ENCODE data around the gene RAPGEF3. TPM values are rescaled to one million over a fixed set of nuclear protein-coding genes. Genes with fewer than 3 reads are reported as not detected.
A peak's percentile ranks its signal among the peaks of the same experiment; 100 is the strongest.

Gene RAPGEF3
- total RNA-seq, 2 donors from 2014 or later, result 10.1 TPM

GRCh38 chr12:47757364-47757839, 1.3 kb downstream of the RAPGEF3 start:
- H3K9ac ChIP-seq (ENCODE audit: low read depth in 2 of 2, low read length in 2 of 2), result peak overlapping the region in 1 of 2 donors; percentile 81
- peak overlapping the region; percentile 54 for H3K27ac ChIP-seq
- TF ChIP-seq, protein P1, sequence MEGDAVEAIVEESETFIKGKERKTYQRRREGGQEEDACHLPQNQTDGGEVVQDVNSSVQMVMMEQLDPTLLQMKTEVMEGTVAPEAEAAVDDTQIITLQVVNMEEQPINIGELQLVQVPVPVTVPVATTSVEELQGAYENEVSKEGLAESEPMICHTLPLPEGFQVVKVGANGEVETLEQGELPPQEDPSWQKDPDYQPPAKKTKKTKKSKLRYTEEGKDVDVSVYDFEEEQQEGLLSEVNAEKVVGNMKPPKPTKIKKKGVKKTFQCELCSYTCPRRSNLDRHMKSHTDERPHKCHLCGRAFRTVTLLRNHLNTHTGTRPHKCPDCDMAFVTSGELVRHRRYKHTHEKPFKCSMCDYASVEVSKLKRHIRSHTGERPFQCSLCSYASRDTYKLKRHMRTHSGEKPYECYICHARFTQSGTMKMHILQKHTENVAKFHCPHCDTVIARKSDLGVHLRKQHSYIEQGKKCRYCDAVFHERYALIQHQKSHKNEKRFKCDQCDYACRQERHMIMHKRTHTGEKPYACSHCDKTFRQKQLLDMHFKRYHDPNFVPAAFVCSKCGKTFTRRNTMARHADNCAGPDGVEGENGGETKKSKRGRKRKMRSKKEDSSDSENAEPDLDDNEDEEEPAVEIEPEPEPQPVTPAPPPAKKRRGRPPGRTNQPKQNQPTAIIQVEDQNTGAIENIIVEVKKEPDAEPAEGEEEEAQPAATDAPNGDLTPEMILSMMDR (IDR thresholded peaks at IDR 0.05), result no peak
- no peak for DNase-seq
- no peaks in the 10 kb centered on the region for H3K9me3 ChIP-seq
- H3K27me3 ChIP-seq, result no peaks in the 10 kb centered on the region
- no peaks in the 10 kb centered on the region for H3K36me3 ChIP-seq
- H3K4me1 ChIP-seq, result peaks cover 27% of the 10 kb centered on the region
- peak overlapping the region; percentile 61 for H3K4me3 ChIP-seq
- intact Hi-C loops (cut with DNase I), result no loop called here

DNA sequence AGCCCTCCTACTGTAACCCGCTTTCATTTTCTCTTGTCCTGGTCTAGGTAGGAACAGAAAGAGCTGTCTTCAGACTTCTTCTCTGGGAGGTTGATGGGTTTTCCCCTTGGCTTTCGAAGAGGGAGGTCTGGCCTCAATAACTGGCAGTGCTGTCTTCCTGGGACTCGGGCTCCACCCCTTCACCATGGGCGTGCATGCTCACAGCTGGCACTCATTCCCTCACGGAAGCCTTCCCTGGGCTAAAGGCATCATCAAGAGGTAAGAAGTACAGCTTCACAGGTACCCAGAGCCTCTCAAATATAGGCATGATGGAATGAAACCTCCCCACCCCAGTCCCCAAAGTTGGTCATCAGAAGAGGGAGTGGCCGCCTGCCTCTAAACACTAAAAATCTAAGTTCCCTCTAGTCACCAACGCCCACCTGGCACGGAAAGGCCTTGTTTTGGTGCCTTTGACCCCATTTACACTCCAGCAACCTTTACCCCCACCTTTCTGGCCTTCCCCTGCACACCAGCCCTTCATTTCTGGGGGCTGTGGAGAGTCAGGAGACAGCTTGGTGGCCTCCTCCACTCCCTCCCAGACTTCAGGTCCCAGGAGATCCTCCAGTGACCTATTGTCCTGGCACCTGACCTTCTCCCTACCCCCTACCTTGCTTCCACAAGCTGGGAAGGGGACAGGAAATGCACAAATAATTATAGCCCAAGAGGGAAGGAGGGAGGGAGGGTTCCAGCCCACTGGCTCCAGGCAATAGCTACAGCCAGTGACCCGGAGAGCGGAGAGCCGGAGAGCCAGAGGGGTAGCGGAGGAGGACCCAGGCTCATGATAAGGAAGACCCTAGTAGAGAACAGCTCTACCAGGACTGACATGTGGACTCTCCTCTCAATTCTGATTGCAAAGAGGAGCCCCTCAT, 2.8 kb downstream of the RAPGEF3 start:
- H3K27me3 ChIP-seq, result no peaks in the 10 kb centered on the region
- TF ChIP-seq, protein P1 (IDR thresholded peaks at IDR 0.05), result no peak
- H3K27ac ChIP-seq, result peak overlapping the region; percentile 66
- H3K36me3 ChIP-seq, result no peaks in the 10 kb centered on the region
- H3K4me1 ChIP-seq, result peaks cover 27% of the 10 kb centered on the region
- H3K9ac ChIP-seq (ENCODE audit: low read depth in 2 of 2, low read length in 2 of 2), result peak overlapping the region in 1 of 2 donors; percentile 67
- no peaks in the 10 kb centered on the region for H3K9me3 ChIP-seq
- DNase-seq, result peak; percentile 83
- H3K4me3 ChIP-seq, result no peak overlapping the region
- intact Hi-C loops (cut with DNase I), result no loop called here

- Histone ChIP-seq H3K9ac (ENCODE audit: low read depth in 2 of 2, low read length in 2 of 2) (peak overlapping the region; percentile 3 to 67), H3K4me3 (no peak overlapping the region), H3K4me1 (peaks cover 27% of the 10 kb centered on the region), H3K27ac (peak overlapping the region; percentile 66), H3K36me3 (no peaks in the 10 kb centered on the region), H3K27me3 (no peaks in the 10 kb centered on the region), H3K9me3 (no peaks in the 10 kb centered on the region)
- peak; percentile 93 for DNase-seq
- intact Hi-C loops (cut with DNase I), result no loop called here
- TF ChIP-seq, protein P1 (IDR thresholded peaks at IDR 0.05), result no peak
These were observed 3.8 kb downstream of the RAPGEF3 start for GRCh38 chr12:47754881-47755280.

DNA sequence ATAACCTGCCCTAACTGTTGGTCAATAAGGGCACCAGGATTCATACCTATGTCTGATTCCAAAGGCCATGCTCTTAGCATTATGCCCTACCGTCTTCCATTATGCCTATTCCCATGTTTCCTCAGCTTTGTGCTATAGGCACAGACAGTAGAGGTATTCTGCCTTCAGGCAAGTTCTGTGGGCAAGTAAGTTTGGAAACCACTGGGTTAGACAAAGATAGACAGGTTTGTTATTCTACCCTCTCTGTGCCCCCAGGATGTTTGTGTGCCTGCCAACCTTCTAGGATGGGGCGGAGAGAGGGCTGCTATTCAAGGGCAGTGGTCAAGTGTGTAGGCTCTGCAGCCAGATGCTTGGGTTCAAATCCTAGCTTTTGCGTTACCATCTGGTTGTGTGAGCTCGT, 4.6 kb downstream of the RAPGEF3 start:
- H3K9ac ChIP-seq (ENCODE audit: low read depth in 2 of 2, low read length in 2 of 2), result peak overlapping the region in 1 of 2 donors; percentile 67
- DNase-seq, result no peak
- peaks cover 27% of the 10 kb centered on the region for H3K4me1 ChIP-seq
- no peaks in the 10 kb centered on the region for H3K9me3 ChIP-seq
- H3K27ac ChIP-seq, result peak overlapping the region; percentile 66
- H3K4me3 ChIP-seq, result no peak overlapping the region
- TF ChIP-seq, protein P1 (IDR thresholded peaks at IDR 0.05), result no peak
- H3K36me3 ChIP-seq, result no peaks in the 10 kb centered on the region
- H3K27me3 ChIP-seq, result no peaks in the 10 kb centered on the region
- intact Hi-C loops (cut with DNase I), result no loop called here

- Histone ChIP-seq H3K27ac (peak overlapping the region; percentile 66), H3K9me3 (no peaks in the 10 kb centered on the region), H3K36me3 (no peaks in the 10 kb centered on the region), H3K27me3 (no peaks in the 10 kb centered on the region), H3K4me1 (peaks cover 27% of the 10 kb centered on the region), H3K9ac (ENCODE audit: low read depth in 2 of 2, low read length in 2 of 2) (peak overlapping the region in 1 of 2 donors; percentile 66), H3K4me3 (no peak overlapping the region)
- TF ChIP-seq, protein P1 (IDR thresholded peaks at IDR 0.05), result no peak
- intact Hi-C loops (cut with DNase I), result no loop called here
- DNase-seq, result peak; percentile 76
These were observed 5.4 kb downstream of the RAPGEF3 start for GRCh38 chr12:47753021-47754001.
